K562 (cell line): ENCODE measurements around the gene HDGFL2. TPM values are rescaled to one million over a fixed set of nuclear protein-coding genes. Genes with fewer than 3 reads are reported as not detected.

Source experiments
- ATAC-seq: fragments of 200-7000 bp; cut with Tn5 transposase; 3 replicates; pipeline ENCODE4 v1.9.1; 2020; ENCODE audit warnings: moderate library complexity
- BruUV-seq: library from RNA; stranded (reverse); fragments of 400-500 nt; replicated peaks from 2 replicates; lab custom pipeline; 2021; lab: Mats Ljungman, UMichigan
- CTCF ChIA-PET: fragments of 300-600 bp; formaldehyde crosslinking; extraction: SDS; loops from one replicate; lab custom pipeline; 2021; ENCODE audit warnings: low intra/inter-chr PET ratio; lab: Yijun Ruan, JAX
- POLR2A ChIA-PET: fragments of 300-600, 350-650 bp; sonication (Branson Sonifier 250); formaldehyde crosslinking; extraction: SDS; loops from one replicate; lab custom pipeline; 2021; ENCODE audit warnings: antibody characterized with exemption, inconsistent platforms; lab: Yijun Ruan, JAX
- DNase-seq, 4 experiments: peaks; one replicate each; pipeline versions ENCODE4 v3.0.0 to v3.0.0-alpha.2; 2011 to 2018; ENCODE audit warnings: low spot score in 3 of 4, mixed read lengths in 3 of 4; ENCODE audit errors: extremely low read depth in 1 of 4
- FAIRE-seq: peaks from 2 replicates; lab custom pipeline; 2011; peaks lifted over from hg19 to GRCh38; lab: Jason Lieb, UNC
- H2AFZ ChIP-seq: 2 replicates; pipeline ENCODE4 v1.6.0; 2011; ENCODE audit warnings: low read depth, low read length, control low read depth, inconsistent platforms
- H3K27ac ChIP-seq: fragments of 200-600 bp; 3 replicates; pipeline ENCODE4 v1.8.0; 2011; ENCODE audit warnings: low read depth, mild to moderate bottlenecking, control low read depth, inconsistent platforms, low read length, moderate library complexity, mixed read lengths; ENCODE audit errors: extremely low read depth
- H3K27me3 ChIP-seq, 2 experiments: fragments of 300-600 bp in 1 of 2; 2 replicates in 1 of 2; 3 replicates in 1 of 2; pipeline versions ENCODE4 v1.6.0 to v1.8.0; 2011; ENCODE audit warnings: inconsistent platforms in 2 of 2, low read length in 2 of 2, mild to moderate bottlenecking in 1 of 2, mixed read lengths in 1 of 2, moderate library complexity in 1 of 2; ENCODE audit not compliant: control insufficient read depth in 2 of 2, insufficient read depth in 2 of 2
- H3K36me3 ChIP-seq: fragments of 300-600 bp; 3 replicates; pipeline ENCODE4 v1.8.0; 2011; ENCODE audit warnings: mild to moderate bottlenecking, low read length, inconsistent platforms; ENCODE audit not compliant: control insufficient read depth, insufficient read depth
- H3K4me1 ChIP-seq, 2 experiments: fragments of 200-600 bp in 1 of 2; replicated peaks in 1 of 2; 2 replicates in 1 of 2; 3 replicates in 1 of 2; pipeline versions ENCODE4 v1.5.1 to v1.8.0; 2011; ENCODE audit warnings: inconsistent platforms in 2 of 2, low read length in 2 of 2, mild to moderate bottlenecking in 1 of 2, mixed read lengths in 1 of 2, moderate library complexity in 1 of 2; ENCODE audit not compliant: control insufficient read depth in 2 of 2, insufficient read depth in 2 of 2
- H3K4me2 ChIP-seq: 2 replicates; pipeline ENCODE4 v1.6.1; 2011; ENCODE audit warnings: low read length, control low read depth, inconsistent platforms, mixed read lengths; ENCODE audit not compliant: insufficient read depth
- H3K4me3 ChIP-seq: fragments of 200-600 bp; sonication (generic), shearing (Covaris generic); 2 replicates; pipeline ENCODE4 v1.5.1; 2016; ENCODE audit warnings: control low read depth, inconsistent platforms
- H3K79me2 ChIP-seq: fragments of 200-600 bp; 3 replicates; pipeline ENCODE4 v1.8.0; 2011; ENCODE audit warnings: low read length, inconsistent platforms; ENCODE audit not compliant: control insufficient read depth, insufficient read depth
- H3K9ac ChIP-seq, 2 experiments: 2 replicates each; pipeline versions ENCODE4 v1.6.0 to v1.6.1; 2011; ENCODE audit warnings: low read depth in 2 of 2, low read length in 2 of 2, control low read depth in 1 of 2, inconsistent platforms in 1 of 2, mild to moderate bottlenecking in 1 of 2, mixed read lengths in 1 of 2; ENCODE audit not compliant: insufficient read depth in 1 of 2
- H3K9me1 ChIP-seq: one replicate; pipeline ENCODE4 v1.6.0; 2011; ENCODE audit warnings: inconsistent platforms, mild to moderate bottlenecking, low read length, moderate library complexity; ENCODE audit not compliant: control insufficient read depth, insufficient read depth
- H3K9me3 ChIP-seq: replicated peaks from 2 replicates; pipeline ENCODE4 v1.5.1; 2011; ENCODE audit warnings: low read depth, low read length, inconsistent platforms; ENCODE audit not compliant: control insufficient read depth, insufficient read depth
- H4K20me1 ChIP-seq: replicated peaks from 2 replicates; pipeline ENCODE4 v1.6.1; 2011; ENCODE audit warnings: low read length, inconsistent platforms, mixed read lengths; ENCODE audit not compliant: control insufficient read depth, insufficient read depth
- EWSR1 ChIP-seq: fragments of 450-650 bp; IDR thresholded peaks from 2 replicates; pipeline ENCODE4 v1.6.1; 2018; ENCODE audit warnings: borderline replicate concordance, mild to moderate bottlenecking, low read depth, moderate library complexity; ENCODE audit not compliant: partially characterized antibody
- MCM2 ChIP-seq: fragments of 450-650 bp; IDR thresholded peaks from 2 replicates; pipeline ENCODE4 v1.6.1; 2017; ENCODE audit warnings: low read depth, mild to moderate bottlenecking
- MTA2 ChIP-seq: fragments of 450-650 bp; IDR thresholded peaks from 2 replicates; pipeline ENCODE4 v1.6.1; 2016; ENCODE audit warnings: low read depth
- XRCC5 ChIP-seq: fragments of 200-400 bp; formaldehyde crosslinking; IDR thresholded peaks from 2 replicates; pipeline ENCODE4 v1.6.1; 2017; ENCODE audit warnings: low read depth, mild to moderate bottlenecking, low read length
- ZBTB40 ChIP-seq, 2 experiments: fragments of 450-650 bp in 1 of 2; sonication (generic) in 1 of 2; formaldehyde crosslinking in 1 of 2; IDR thresholded peaks; 2 replicates each; pipeline versions ENCODE4 v1.7.1 to v1.9.0; 2016 to 2022; ENCODE audit warnings: inconsistent platforms in 1 of 2, mild to moderate bottlenecking in 1 of 2, missing genetic modification reagents in 1 of 2
- WGBS: fragments of 100-300 bp; shearing (Covaris generic); methylation state at CpG from one replicate; pipeline ENCODE4 v1.1.6; 2016; ENCODE audit warnings: low coverage, mixed read lengths; ENCODE audit not compliant: insufficient coverage; ENCODE audit errors: missing lambda C conversion rate; 5-methylcytosine and 5-hydroxymethylcytosine counted together
- in situ Hi-C: fragments of 300-500 bp; cut with MboI; formaldehyde crosslinking; loops from 4 replicates; pipeline ENCODE4 v1.15.0; 2018; ENCODE audit warnings: inconsistent platforms, mixed read lengths
- intact Hi-C: fragments of 100-400 bp; cut with micrococcal nuclease; formaldehyde crosslinking; loops from 2 replicates; pipeline ENCODE4 v1.14.2; 2022
- polyA plus RNA-seq, 8 experiments: library from polyadenylated mRNA; depleted of rRNA in 4 of 8; stranded (reverse) in 5 of 8; unstranded in 3 of 8; fragments of >200 nt; fragmentation: Nextera tagmentation in 2 of 8; fragmentation: Illumina TruSeq in 1 of 8; extraction: Ambion mirVana in 2 of 8; extraction: Trizol in 1 of 8; gene quantifications; 2 replicates each; pipeline versions ENCODE4 v1.2.1 to v1.2.3, GENCODE V29; 2011 to 2014; ENCODE audit warnings: inconsistent platforms in 1 of 8, missing spikeins in 1 of 8
- total RNA-seq, 7 experiments: library from RNA; depleted of rRNA in 6 of 7; stranded (reverse); fragments of >200 nt in 6 of 7; fragmentation: Illumina TruSeq in 2 of 7; extraction: Trizol in 2 of 7; gene quantifications; 2 replicates each; pipeline versions ENCODE4 v1.2.1 to v1.2.3, GENCODE V29; 2011 to 2021; ENCODE audit warnings: low replicate concordance in 1 of 7
- TF ChIP-seq, protein P1 (sequence below): sonication (generic); formaldehyde crosslinking; IDR thresholded peaks from 2 replicates; pipeline ENCODE4 v1.8.1; 2023; ENCODE audit warnings: mild to moderate bottlenecking, missing genetic modification reagents

Gene HDGFL2
- total and polyA plus RNA-seq, 9 of the 15 experiments (the other 6 are each of a cell fraction or from before 2014, with no cell fraction given) = 0.13 to 61.7 (median 16.0) TPM

DNA sequence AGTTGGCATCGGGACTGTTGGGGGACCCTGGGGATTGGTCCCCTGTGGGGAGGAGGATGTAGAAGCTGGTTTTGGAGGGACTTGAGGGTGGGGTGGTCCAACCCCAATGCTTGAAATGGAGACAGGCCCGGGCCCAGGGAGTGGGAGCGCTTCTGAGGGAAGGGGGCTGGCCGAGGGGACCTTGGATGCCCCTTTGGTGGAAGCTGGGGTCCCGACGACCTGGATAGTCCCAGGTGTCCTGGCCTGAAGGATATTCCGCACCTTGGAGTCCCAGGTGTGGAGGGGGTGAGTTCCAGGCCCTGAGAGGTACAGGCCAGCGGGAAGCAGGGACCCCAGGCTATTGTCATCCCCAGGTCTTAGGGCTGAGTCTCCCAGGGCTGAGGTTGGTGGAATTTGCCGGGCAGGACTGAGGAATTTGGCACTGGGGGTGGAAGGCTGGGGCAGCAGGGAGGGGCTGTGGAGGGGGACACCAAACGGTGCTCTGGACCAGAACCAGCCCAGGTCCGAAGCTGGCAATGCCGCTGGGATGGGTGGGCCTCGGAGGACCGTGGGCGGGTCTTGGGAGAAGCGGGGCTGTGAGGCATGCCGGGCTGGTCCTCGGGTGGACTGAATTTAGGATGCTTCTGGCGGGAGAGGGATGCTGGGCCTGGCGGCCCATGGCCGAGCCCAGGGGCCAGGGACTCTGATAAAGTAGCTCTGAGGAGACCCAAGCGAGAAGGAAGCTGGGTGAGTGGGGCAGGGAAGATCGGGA lies 1.8 kb downstream of the HDGFL2 start (continued):
- no peak for TF ChIP-seq MTA2

DNA sequence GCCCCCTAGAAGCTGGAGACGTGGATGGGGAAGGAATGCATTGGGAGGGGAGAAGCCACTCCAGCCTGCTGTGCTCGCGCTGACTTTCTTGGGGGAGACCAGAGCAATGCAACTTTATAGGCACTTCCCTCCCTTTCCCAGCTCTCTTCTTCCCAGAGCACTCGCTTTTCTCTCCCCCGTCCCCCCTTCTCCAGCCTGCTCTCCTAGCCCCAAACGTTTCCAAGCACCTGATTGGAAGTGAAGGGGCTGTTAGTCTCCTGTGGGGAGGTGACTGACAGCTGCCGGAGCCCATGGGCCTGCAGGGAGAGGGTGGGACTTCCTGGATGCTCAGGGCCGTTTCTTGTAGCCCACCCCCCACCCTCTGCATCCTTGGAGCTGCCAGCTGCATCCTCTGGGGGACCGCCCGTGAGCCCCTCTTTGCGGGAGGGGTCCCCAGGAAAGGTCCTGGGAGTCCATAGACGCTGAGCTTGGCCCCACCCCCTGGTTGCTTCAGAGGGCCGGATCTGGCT lies 2.5 kb downstream of the HDGFL2 start:
- CTCF ChIA-PET = no interaction called here
- no peak overlapping the region for H3K4me2 ChIP-seq
- intact Hi-C loops = no loop called here
- no peak overlapping the region for H3K27ac ChIP-seq
- H3K9ac ChIP-seq = peak overlapping the region in 1 of 2 experiments; percentile 68; a peak in 1 of 4 replicates
- no peak for ATAC-seq
- peak; percentile 31 to 53 (median 42) for DNase-seq
- no peaks in the 10 kb centered on the region for H3K9me1 ChIP-seq
- in situ Hi-C loops = no loop called here
- POLR2A ChIA-PET = interaction anchor here (0.7 kb wide), 1 partner anchor 90 kb away, joined by 5 read pairs; no protein-coding TSS in a partner anchor
- peaks cover 30% of the 10 kb centered on the region; the same call in 2 of the 3 replicates for H3K36me3 ChIP-seq
- peaks cover 3 to 32% of the 10 kb centered on the region in 2 experiments; a peak in 4 of 5 replicates for H3K4me1 ChIP-seq
- H3K79me2 ChIP-seq = peaks cover 24% of the 10 kb centered on the region
- no peaks in the 10 kb centered on the region for H3K27me3 ChIP-seq
- peaks cover 4% of the 10 kb centered on the region; the same call in 1 of the 2 replicates for H4K20me1 ChIP-seq
- 56% methylated on average over 5 of the region's 13 CpGs for WGBS
- no TSS peak for BruUV-seq
- H2AFZ ChIP-seq = no peak overlapping the region
- H3K9me3 ChIP-seq = no peaks in the 10 kb centered on the region
- H3K4me3 ChIP-seq = no peak overlapping the region
- no peak for FAIRE-seq
- no peak for TF ChIP-seq XRCC5
- no peak for TF ChIP-seq MCM2
- TF ChIP-seq EWSR1 = no peak
- peak; percentile 45 for TF ChIP-seq ZBTB40 (IDR thresholded peaks at IDR 0.05)
- no peak for TF ChIP-seq ZBTB40 (CRISPR knock-in tag; IDR thresholded peaks at IDR 0.05)
- TF ChIP-seq, protein P1, sequence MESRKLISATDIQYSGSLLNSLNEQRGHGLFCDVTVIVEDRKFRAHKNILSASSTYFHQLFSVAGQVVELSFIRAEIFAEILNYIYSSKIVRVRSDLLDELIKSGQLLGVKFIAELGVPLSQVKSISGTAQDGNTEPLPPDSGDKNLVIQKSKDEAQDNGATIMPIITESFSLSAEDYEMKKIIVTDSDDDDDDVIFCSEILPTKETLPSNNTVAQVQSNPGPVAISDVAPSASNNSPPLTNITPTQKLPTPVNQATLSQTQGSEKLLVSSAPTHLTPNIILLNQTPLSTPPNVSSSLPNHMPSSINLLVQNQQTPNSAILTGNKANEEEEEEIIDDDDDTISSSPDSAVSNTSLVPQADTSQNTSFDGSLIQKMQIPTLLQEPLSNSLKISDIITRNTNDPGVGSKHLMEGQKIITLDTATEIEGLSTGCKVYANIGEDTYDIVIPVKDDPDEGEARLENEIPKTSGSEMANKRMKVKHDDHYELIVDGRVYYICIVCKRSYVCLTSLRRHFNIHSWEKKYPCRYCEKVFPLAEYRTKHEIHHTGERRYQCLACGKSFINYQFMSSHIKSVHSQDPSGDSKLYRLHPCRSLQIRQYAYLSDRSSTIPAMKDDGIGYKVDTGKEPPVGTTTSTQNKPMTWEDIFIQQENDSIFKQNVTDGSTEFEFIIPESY = 0 out of 2 replicates have a peak, but pooled peaks have one; percentile 0
